ENCODE data around the gene AHR.
"Not testable (repeated sequence)": the region's sequence is repeated elsewhere in the genome, so short reads cannot be mapped to it uniquely, and the experiment has no call there.

Gene AHR

GRCh38 chr7:17339952-17340351, 41.5 kb downstream of the AHR start:
- no peak for DNase-seq (ENCODE audit: low spot score)

GRCh38 chr7:17340655-17341054, 42.2 kb downstream of the AHR start:
- DNase-seq (ENCODE audit: low spot score) = no peak

DNA sequence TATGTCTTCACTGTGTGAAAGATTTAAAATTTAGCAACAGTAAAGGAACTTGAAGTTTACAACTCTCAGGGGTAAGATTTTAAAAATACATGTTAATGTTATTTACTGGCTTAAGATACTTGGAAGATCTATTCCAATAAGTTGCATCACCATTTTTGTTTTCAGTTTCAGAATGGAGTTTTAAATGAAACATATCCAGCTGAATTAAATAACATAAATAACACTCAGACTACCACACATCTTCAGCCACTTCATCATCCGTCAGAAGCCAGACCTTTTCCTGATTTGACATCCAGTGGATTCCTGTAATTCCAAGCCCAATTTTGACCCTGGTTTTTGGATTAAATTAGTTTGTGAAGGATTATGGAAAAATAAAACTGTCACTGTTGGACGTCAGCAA, 44.3 kb downstream of the AHR start:
- no peak for DNase-seq (ENCODE audit: low spot score)

- no peak for DNase-seq (ENCODE audit: low spot score)
Measured at GRCh38 chr7:17347401-17347800, 48.9 kb downstream of the AHR start.

DNA sequence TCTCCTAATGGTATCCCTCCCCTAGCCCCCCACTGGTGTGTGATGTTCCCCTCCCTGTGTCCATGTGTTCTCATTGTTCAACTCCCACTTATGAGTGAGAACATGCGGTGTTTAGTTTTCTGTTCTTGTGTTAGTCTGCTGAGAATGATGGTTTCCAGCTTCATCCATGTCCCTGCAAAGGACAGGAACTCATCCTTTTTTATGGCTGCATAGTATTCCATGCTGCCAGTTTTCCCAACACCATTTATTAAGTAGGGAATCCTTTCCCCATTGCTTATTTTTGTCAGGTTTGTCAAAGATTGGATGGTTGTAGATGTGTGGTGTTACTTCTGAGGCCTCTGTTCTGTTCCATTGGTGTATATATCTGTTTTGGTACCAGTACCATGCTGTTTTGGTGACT, 50.5 kb downstream of the AHR start:
- DNase-seq (ENCODE audit: low spot score) = not testable (repeated sequence)

GRCh38 chr7:17350321-17350720, 51.9 kb downstream of the AHR start:
- DNase-seq (ENCODE audit: low spot score) = not testable (repeated sequence)

- not testable (repeated sequence) for DNase-seq (ENCODE audit: low spot score)
Measured at GRCh38 chr7:17353650-17354419, 55.4 kb downstream of the AHR start.

DNA sequence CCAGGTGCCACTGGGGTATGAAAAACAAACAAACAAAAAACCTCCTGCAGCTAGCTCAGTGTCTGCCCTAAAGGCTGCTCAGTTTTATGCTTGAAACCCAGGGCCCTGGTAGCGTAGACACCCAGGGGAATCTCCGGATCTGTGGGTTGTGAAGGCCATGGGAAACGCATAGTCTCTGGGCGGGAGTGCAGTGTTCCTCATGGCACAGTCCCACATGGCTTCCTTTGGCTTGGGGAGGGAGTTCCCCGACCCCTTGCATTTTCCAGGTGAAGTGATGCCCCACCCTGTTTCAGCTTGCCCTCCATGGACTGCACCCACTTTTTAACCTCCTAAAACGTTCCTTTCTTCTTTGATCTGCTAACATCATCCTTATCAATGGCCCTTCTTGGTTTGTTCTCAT, 56.0 kb downstream of the AHR start:
- no peak for DNase-seq (ENCODE audit: low spot score)

DNA sequence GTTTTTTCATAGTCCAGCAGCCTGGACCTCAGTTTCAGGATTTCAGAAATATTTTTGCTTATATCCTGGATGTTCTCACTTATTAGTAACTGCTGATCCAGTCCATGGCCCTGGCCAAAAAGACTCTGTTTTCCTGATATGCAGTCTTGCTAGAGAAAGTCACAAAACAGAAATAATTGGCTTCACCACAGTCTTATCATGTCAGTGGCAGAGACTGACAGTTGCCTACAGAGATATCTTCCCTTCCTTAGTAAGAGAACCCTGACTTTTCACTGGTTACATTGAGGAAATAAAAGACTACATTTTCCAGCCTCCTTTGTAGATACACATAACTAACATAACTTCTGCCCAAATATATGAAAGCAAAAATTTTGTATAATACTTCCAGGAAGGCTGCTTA, 56.6 kb downstream of the AHR start:
- no peak for DNase-seq (ENCODE audit: low spot score)

DNA sequence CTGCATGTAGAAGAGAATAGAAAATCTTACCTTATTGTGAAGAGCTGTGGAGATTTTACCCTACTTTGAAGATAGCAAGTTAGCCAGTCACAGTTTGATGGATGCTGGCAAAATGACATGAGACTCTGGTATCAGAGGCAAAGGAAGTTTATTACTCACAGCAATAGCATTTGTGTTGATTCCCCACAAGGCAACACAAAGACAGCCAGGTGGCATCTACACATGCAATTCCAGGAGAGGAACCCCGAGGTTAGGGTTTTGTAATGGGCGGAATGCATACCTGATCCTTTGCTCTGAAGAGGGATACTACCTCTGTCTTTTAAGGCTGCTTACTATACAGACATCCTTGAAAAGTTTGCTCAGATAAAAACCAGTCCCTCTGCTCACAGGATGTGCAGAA, 59.5 kb downstream of the AHR start:
- no peak for DNase-seq (ENCODE audit: low spot score)

- DNase-seq (ENCODE audit: low spot score) = no peak
Measured at GRCh38 chr7:17359610-17360009, 61.2 kb downstream of the AHR start.

GRCh38 chr7:17362439-17363105, 64.1 kb downstream of the AHR start:
- DNase-seq (ENCODE audit: low spot score) = no peak

DNA sequence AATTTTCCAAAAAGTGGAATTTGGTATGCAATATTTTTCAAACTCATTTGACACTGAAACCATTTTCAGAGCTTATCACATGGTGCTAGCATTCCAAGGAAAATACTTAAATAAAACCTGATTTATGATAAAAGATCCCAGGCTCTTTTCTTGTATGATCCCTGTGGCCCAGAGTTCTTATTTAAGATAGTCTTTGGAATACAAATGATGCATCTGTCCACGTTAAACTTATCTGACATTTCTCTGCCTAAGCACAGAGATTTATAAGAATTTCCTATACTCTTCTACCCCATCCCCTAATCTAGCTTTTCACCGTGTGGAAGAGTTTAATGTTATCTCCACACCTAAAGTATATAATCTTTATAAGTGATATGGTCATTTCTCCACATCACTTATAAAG, 66.2 kb downstream of the AHR start:
- no peak for DNase-seq (ENCODE audit: low spot score)

- DNase-seq (ENCODE audit: low spot score) = no peak
Measured at GRCh38 chr7:17365775-17366174, 67.3 kb downstream of the AHR start.

- no peak for DNase-seq (ENCODE audit: low spot score)
Measured at GRCh38 chr7:17367502-17367901, 69.0 kb downstream of the AHR start.

GRCh38 chr7:17368856-17369524, 70.5 kb downstream of the AHR start:
- no peak for DNase-seq (ENCODE audit: low spot score)

- peak; percentile 61 for DNase-seq (ENCODE audit: low spot score)
Measured at GRCh38 chr7:17369691-17370426, 71.4 kb downstream of the AHR start.

- DNase-seq (ENCODE audit: low spot score) = no peak
Measured at GRCh38 chr7:17370901-17371585, 72.6 kb downstream of the AHR start.

GRCh38 chr7:17371671-17372524, 73.4 kb downstream of the AHR start:
- peak; percentile 75 for DNase-seq (ENCODE audit: low spot score)

GRCh38 chr7:17374157-17374556, 75.7 kb downstream of the AHR start:
- no peak for DNase-seq (ENCODE audit: low spot score)

- no peak for DNase-seq (ENCODE audit: low spot score)
Measured at GRCh38 chr7:17374654-17375053, 76.2 kb downstream of the AHR start.
